ENCODE measurements around the gene ABI3BP.

ABI3BP gene

DNA sequence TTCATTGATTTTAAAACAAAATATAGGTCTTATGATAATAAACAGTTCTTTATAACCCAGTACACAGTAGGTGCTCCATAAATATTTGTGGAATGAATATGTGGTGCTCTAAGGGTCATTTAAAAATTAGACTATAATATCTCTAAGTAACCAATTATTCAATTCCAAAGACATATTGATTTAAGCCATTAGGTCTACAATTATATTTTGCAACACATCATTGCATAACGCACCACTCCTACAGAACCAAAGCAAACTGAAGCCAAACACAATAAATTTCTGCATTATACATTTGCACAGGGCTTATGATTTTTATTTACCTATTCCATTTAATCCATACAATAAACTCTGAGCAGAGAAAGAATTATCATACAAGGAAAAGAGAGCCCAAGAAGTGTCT is 104.3 kb downstream of the ABI3BP start:
- no peak for TF ChIP-seq ZFX (IDR thresholded peaks at IDR 0.05)
- TF ChIP-seq, protein P1, sequence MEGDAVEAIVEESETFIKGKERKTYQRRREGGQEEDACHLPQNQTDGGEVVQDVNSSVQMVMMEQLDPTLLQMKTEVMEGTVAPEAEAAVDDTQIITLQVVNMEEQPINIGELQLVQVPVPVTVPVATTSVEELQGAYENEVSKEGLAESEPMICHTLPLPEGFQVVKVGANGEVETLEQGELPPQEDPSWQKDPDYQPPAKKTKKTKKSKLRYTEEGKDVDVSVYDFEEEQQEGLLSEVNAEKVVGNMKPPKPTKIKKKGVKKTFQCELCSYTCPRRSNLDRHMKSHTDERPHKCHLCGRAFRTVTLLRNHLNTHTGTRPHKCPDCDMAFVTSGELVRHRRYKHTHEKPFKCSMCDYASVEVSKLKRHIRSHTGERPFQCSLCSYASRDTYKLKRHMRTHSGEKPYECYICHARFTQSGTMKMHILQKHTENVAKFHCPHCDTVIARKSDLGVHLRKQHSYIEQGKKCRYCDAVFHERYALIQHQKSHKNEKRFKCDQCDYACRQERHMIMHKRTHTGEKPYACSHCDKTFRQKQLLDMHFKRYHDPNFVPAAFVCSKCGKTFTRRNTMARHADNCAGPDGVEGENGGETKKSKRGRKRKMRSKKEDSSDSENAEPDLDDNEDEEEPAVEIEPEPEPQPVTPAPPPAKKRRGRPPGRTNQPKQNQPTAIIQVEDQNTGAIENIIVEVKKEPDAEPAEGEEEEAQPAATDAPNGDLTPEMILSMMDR (conservative IDR thresholded peaks at IDR 0.05): no peak
- no peak overlapping the region for H3K27ac ChIP-seq

DNA sequence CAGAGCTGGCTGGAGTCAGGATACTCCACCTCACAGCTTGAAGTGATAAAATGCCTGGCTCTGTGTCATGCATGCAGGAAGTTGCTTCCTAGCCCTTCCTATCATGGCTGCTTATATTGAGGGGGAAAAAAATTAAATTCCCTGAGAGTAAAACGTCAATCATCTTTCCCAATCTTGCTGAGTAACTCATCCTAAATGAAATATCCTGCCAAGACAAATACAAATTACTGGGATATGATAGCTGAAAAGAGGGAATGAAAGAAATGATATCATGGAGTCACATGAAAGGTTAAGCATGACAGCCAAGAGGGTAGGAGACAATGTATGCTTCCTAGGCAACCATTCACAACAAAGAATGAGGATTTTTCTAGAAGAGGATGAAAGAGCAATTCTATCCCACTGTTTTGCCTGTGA is 110.6 kb downstream of the ABI3BP start:
- H3K27ac ChIP-seq: no peak overlapping the region
- TF ChIP-seq ZFX (IDR thresholded peaks at IDR 0.05): no peak
- TF ChIP-seq, protein P1 (conservative IDR thresholded peaks at IDR 0.05): no peak

DNA sequence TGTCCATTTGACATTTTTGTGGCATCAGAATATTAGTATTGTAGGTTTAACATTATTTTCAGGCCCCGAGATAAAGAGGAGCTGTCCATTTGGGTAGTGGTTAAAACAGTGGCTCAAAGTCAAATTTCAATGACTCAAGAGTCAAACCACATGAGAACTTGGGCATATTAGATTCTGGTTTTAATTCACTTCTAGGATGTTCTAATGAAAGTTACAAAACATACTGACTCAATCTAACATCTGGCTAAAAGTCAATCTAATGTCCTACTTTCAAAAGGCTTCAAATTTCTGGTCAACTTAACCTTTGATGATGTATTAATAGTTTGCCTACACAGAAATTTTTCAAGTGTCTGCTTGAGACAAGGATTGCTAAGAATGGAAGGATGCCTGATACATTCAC is 112.4 kb downstream of the ABI3BP start:
- TF ChIP-seq, protein P1 (conservative IDR thresholded peaks at IDR 0.05): no peak
- no peak for TF ChIP-seq ZFX (IDR thresholded peaks at IDR 0.05)
- H3K27ac ChIP-seq: no peak overlapping the region

DNA sequence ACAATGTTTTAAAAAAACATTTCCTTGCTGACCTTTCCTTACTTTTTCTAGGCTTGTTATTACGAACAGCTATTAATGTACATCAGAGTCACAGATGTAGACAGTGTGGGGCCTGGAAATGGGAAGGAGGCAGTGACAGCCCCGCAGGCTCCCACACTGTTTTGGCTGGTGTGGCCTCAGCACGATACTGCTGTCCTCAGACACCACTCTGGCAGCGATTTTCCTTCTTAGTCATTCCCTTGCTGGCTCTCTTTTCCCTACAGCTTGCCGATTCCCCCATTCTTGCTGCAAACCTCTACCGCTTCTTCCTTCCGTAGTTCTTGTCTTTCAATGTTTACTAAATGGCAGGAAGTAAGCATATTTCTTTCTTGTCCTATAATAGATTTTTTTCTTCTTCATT is 113.1 kb downstream of the ABI3BP start:
- H3K27ac ChIP-seq: no peak overlapping the region
- TF ChIP-seq, protein P1 (conservative IDR thresholded peaks at IDR 0.05): no peak
- TF ChIP-seq ZFX (IDR thresholded peaks at IDR 0.05): no peak

DNA sequence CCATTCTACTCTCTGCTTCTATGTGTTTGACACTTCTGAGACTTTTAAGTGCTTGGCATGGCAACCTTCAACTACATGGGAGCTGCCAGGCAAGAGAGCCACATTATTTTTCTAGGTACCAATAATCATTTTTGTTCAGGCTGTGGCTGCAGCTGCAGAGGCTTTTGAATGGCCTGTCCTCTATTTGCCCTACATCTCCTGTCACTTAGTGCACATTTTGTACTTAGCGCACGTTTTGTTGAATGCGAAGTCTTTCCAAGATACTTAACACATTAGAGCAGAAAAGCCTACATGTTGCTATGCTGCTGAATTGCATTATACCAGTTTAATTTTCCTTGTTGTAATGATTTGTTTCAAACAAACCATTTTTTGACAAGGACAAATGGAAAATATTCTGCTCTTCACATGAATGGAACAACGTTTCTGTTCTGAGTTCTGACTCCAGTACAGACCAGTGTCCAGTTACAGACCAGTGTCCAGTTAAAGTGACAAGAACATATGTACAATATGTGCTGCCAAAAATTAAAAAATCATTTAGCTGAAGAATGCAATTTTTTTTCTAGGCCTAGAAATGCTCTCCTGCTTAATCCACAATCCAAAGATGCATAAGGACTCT is 113.9 kb downstream of the ABI3BP start:
- H3K27ac ChIP-seq: no peak overlapping the region
- TF ChIP-seq, protein P1 (conservative IDR thresholded peaks at IDR 0.05): no peak
- no peak for TF ChIP-seq ZFX (IDR thresholded peaks at IDR 0.05)

DNA sequence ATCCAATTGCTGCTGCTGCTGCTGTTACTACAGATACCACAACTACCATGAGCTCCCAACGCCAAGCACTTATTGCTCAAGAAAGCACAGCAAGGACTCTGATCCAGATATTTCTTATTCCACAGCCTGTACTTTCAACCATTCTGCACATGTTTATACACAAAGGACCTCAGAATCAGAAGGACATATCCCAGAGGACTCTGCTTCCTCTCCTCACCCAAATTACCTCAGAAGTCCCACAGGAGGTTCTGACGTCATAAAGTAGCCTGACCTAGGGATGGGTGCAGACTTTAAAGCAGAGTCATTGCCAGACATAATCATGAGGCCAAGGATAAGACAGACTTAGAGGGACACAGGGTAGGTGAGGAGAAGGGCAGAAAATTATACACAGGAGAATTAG is 115.9 kb downstream of the ABI3BP start:
- H3K27ac ChIP-seq: no peak overlapping the region
- TF ChIP-seq, protein P1 (conservative IDR thresholded peaks at IDR 0.05): no peak
- no peak for TF ChIP-seq ZFX (IDR thresholded peaks at IDR 0.05)

DNA sequence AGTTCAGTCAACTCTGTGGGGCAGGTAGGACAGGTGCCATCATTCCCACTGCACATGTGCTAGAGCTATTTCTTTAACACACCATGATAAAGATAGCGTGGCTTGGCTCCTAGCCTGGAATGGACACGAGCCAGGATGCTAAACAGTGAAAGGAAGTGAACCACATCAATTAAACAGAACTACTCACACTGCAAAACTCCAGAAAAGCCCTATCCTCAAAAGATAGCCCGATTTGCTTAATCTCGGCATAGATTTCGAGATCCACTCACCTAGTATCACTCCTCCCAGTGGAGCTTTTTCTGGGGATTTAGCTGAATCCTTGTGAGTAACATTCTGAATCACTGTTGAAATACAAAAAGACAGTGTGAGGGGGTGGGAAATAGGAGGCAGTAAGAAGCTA is 118.0 kb downstream of the ABI3BP start:
- TF ChIP-seq, protein P1 (conservative IDR thresholded peaks at IDR 0.05): no peak
- no peak for TF ChIP-seq ZFX (IDR thresholded peaks at IDR 0.05)
- H3K27ac ChIP-seq: no peak overlapping the region
